HG02610 (cell line): ENCODE data around the gene LRMDA.
"Not testable (repeated sequence)": the region's sequence is repeated elsewhere in the genome, so short reads cannot be mapped to it uniquely, and the experiment has no call there.

ENCODE experiments used
- ATAC-seq: cut with Tn5 transposase; IDR thresholded peaks from one replicate; pipeline ENCODE4 v1.9.1; 2021; ENCODE audit warnings: mild to moderate bottlenecking, moderate library complexity; ENCODE audit not compliant: unreplicated experiment

Gene LRMDA

DNA sequence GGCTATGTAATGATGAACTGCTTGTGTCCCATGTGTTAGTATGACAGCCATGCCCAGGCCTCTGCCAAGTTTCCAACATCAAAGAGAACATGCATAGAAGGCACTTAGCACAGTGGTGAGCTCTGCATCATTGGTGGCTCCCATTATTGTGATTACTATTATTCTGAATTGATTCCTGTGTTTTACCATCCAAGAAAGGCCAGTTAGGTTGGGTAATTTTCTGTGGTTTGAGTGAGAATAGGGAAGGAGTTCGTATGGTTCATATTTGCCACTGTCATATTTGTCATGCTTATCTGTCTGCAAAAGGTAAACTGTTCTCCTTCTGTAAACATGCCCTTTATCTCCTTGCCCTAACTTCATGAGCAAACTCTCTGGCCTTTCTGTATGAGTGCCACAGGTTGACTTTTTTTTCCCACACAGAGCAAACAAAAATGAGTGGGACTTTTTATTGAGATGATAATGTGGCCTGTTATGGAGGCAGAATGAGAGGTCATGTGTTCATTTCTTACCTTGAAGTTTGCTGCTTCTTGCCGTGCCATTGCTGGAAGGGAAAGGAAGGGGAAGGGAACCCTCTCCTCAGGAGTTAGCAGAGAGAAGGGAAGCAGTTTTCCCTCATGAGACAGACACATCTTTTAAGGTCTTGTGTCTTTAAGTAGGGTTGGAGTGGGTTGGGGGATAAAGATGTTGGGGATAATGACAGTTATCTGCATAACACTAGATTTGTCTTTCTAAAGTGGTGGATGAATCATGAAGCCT is 301.9 kb downstream of the LRMDA start:
- ATAC-seq, result no peak

DNA sequence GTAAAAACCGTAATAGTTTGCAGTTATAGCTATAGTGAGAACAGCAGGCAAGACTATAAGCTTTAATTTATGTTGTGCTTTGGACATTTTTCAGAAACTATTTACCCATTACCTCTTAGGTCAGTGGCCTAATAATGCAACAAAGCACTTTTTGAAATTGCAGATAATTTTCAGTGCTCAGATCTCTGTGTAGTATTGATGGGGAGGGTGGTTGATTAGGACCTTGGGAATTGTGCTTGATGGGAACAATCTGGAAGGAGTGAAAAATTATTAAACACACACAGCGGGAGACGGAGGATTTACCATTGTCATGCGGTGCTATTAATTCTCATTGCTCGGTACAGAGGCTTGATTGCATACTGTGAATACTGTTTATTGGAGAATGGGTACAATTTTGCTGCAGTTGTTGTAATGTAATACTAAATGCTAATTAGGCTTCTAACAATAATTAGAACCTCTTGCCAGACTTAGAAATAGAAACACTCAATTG is 304.8 kb downstream of the LRMDA start:
- no peak for ATAC-seq

DNA sequence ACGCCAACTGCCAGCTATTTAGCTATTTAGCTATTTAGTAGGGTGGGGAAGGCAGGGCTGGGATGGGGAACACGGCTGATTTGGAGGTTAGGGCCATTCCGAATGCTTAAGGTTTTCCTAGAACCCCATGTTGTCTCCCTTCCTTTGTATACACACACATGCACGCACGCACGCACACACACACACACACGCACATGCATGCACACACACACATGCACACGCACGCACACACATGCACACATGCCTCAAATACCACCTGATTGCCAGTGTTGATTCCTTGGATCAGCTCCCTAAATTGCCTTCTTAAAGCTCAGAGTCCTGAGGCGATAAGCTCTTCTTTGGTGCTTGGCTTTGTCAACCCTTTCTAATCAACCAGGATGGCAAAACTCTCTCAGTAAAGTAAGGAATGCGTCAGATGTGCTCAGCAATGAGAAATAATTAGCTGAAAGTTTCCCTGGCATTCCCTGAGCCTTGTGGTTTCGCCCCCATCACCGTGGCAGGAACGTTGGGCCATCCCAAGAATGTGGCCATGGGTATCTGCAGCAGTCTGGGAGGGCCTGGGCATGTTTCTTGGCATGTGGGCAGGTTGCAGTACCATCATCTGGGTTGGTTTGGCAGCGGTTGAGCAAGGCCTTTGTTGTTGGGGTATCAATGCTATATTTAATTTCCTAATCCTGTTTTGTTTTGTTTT is 305.6 kb downstream of the LRMDA start:
- ATAC-seq, result no peak

DNA sequence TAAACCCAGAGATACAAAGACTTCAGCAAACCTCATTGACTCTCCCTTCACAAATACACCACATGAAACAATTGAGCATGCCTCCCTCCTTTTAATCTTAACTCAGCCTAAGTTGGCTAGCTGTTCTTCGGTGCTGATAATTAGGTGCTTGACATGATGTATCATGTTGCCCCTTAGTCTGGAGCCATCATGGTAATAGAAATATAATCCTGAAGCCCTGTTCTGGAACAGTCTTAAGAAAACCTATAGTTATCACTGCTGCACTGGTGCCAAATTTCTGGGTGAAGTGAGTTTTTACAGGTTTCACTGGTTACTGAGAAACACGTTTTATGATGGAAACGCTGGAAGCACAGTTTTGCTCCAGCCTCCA is 306.1 kb downstream of the LRMDA start:
- ATAC-seq, result no peak

DNA sequence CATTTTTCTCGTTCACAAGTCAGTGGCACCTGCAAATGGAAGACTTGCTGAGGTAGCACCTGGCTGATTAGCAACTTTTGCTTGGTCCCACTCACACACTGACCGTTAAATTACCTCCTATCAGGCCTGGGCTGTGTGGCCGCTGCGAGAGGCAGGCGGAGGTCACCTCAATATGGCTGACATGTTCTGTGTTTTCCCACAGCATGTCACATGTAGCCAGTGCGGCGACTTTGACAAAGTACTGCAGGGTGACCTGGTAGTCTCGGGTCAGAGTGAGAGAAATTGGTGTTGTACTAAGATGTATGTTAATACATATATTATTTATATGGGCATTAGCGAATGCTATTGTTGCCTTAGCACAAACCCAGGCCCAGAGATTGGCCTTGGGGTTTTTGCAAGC is 307.5 kb downstream of the LRMDA start:
- ATAC-seq, result no peak

DNA sequence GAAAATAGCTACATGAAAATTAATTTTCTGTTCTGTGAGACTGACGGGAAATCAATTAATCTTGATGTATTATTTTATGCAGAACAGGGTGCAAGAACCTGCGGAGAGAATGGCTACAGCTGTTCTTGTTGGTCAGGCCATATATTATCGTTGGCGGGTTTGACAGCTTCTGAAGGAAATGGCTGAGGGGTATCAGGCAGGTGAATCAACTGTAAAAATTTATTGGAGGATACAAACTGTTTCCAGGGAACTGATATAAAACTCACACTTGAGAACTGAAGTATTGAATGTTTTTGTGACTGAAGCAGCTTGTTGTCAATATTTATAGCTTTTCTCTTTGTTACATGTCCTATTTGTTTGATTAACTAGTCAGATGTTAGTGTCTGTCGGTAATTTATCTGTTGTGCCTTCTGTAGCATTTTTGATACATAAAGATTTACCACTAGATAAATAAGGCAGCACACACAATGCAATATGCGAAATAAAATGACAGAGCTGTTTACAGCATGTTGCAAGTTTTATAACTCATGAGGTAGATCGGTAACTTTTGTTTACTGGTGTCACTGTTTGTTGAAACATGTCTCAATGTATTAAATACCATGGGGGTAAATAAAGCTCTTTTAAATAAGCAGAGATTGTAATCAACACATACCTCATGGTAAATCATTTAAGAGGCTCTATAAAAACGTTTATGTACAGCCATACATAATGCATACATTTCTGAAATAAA is 308.2 kb downstream of the LRMDA start:
- ATAC-seq, result no peak

DNA sequence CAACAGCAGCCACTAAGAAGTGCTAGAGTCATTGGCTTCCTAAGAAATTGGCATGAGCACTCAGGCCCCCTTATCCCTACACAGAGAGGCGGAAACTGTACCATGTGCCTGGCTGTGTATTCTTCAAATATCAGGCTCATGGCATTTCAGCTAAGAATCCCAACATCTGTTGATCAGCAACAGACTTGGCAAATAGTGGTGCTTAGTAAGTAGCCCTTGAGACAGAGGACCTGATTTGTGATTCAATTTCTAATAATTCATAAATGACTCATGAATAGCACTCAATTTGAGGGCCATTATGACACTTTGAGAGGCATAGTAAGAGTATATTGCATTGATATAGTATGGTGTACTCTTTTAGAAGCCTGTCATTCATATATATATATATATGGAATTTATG is 309.1 kb downstream of the LRMDA start:
- no peak for ATAC-seq

DNA sequence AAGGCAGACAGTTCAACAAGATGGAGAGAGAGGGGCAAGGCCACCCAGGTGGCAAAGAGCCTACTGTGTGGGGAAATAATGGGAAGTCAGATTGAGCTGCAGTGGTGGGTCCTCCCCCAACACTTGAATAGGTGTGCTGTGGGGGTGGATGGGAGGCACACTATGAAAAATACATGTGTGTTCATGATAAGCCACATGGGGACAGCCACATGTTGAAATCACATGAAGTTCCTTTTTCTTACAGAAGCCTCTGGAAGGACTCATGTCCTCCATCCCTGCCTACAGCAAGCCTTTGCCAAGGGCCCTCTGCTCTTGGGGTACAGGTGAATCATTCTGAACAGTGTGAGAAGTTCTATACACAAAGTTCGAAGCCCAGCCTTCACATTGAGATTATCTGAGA is 310.9 kb downstream of the LRMDA start:
- ATAC-seq, result no peak

DNA sequence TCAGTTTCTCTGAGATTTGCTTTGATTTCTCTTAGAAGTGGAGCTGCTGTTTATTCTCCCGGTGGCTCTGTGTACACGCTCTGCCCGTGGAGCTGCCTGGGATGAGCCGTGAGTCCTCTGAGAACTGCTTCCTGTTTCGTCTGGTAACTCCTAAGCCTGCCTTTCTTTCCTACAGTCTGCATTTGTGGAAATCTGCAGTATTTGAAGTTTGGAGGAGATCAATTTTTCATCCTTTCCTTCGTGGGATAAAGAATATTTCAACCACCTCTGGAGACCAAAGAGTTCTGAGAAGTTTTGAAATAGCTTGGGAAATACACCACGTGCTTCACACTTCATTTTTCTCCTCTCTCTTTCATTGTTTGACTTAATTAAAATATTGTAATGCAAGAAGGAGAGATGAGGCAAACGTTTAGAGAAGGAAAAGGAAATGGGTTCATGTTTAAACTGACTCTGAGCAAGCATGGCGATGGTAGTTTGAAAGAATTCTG is 311.9 kb downstream of the LRMDA start:
- no peak for ATAC-seq

DNA sequence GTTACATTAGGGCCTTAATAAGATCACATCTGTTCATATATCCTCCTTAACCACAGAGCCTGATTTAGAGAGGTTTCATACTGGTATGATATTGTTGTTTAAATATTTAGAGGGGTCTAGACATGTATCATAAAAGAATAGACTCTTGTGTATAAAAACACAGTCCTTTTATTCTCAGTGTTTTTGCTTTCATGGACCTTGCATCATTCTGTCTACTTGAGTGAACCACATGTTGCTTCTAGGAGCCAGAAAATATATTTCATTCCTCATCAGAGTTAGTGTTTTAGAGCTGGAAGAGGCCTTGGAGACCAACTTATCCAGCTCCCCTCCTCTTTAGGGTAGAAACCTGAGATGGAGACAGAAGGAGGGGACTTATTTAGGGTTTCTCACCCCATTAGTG is 312.8 kb downstream of the LRMDA start:
- ATAC-seq, result no peak

DNA sequence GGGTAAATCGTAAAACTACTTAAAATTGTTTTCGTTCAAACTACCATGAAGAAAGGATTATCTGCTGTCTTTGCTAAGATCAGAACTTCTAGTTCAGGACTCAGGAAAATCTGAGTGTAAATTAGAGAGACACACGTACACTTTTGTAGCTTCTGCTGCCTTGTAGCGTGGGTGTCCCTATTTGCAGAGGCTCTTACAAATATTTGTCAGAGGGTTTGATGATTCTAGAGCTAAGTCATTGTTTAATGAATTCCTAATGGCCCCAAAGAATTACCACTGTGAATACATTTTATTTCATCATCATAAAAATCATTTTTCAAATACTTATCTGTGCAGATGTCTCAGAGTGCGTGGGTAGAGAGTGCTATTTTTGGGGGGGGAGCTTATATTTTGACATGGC is 314.9 kb downstream of the LRMDA start:
- no peak for ATAC-seq

DNA sequence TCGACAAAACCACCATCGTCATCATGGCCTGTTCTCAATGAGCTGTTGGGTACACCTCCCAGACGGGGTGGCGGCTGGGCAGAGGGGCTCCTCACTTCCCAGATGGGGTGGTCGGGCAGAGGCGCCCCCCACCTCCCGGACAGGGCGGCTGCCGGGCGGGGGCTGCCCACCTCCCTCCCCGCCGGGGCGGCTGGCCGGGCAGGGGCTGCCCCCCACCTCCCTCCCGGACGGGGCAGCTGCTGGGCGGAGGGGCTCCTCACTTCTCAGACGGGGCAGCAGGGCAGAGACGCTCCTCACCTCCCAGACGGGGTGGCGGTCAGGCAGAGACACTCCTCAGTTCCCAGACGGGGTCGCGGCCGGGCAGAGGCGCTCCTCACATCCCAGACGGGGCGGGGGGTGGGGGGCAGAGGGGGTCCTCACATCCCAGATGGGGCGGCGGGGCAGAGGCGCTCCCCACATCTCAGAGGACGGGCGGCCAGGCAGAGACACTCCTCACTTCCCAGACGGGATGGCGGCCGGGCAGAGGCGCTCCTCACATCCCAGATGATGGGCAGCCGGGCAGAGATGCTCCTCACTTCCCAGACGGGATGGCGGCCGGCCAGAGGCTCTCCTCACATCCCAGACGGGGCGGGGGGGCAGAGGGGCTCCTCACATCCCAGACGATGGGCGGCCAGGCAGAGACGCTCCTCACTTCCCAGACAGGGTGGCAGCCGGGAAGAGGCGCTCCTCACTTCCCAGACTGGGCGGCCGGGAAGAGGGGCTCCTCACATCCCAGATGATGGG is 318.9 kb downstream of the LRMDA start:
- not testable (repeated sequence) for ATAC-seq

DNA sequence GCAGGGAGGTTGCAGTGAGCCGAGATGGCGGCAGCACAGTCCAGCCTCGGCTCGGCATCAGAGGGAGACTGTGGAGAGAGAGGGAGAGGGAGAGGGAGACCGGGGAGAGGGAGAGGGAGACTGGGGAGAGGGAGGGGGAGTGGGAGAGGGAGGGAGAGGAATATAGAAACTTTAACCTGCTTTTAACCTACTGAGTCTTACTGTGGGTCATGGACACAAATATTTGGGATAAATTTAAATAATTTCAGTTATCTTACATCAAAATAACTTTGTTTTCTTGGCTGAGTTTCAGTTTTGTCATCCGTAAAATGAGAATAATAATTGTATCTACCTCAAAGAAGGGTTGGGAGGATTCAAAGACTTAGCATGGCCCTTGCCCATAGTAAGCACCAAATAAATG is 319.8 kb downstream of the LRMDA start:
- ATAC-seq, result no peak

DNA sequence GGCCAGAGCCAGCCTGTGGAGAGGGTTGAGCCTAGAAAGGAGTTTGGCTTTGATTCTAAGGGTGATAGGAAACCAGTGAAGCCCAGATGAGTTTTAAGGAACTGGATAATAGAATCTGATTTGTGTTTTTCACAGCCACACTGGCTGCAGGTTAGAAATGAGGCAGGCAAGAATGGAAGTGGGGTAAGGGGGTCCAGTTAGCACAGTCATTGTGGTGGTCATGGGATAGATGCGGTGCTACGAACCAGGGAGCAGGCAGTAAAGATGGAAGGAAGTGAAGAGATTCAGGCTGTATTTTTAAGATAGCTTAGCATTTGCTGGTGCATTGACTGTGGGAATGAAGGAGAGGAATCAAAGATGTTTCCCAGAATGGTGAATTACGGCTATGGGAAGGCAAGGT is 322.2 kb downstream of the LRMDA start:
- no peak for ATAC-seq

DNA sequence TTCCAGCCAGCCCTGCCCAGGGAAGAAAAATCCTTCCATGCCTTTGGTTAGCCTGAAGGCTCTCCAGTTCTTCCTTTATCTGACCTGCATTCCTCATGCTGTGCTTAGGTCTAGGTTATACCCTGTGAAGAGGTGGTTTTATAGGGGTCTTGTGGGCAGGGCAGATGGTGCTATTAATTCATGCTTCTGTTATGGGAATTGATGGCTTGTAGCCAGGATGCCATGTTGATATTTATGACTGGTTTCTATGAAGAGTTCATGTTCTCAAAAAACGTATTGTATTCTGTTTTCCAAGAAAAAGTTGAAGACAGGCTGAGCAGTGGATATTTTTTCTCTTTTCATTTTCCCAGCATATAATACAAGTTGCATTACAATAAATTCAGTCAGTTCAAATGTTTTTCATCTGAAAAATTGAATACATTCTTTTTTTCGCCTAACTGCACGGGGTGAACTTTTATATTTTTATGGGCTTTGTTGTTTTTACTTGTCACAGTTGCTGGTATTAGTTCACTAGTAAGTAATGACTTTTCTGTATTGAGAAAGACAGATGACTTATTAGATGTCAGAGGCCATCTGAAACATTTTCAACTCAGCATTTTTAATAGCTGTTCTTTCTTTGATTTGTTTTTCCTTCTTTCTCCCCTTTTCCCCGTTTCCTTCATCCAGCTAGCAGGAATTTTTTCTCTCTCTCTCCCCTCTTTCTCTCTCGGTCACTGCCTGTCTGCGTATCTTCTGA is 322.8 kb downstream of the LRMDA start:
- no peak for ATAC-seq

DNA sequence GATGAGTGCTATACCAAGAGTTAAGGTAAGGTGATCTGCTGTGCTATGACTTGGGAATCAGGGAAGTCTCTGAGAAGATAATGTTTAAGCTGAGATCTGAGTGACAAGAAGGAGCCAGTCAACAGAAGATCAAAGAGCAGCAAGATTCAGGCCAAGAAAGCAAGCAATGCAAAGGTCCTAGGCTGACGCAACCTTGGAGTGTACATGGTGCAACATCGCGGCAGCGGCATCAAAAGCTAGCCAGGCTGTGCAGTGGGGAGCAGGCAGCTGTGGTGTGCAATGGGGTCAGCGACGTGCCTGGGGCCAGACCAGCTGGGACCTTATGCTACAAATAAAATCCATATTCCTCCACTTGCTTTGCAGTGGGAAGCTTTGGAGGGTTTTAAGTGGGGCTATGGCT is 324.1 kb downstream of the LRMDA start:
- ATAC-seq, result no peak

DNA sequence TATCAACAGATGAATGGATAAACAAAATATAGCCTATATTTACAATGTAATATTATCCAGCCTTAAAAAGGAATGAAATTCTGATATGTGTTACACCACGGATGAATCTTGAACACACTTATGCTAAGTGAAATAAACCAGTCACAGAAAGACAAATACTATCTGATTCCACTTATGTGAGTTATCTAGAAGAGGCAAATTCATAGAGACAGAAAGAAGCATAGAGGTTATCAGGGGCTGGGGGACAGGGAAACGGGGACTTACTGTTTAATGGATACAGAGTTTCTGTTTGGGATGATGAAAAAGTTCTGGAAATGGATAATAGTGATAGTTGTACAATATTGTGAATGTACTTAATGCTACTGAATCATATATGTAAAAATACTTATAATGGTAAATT is 329.9 kb downstream of the LRMDA start:
- no peak for ATAC-seq

DNA sequence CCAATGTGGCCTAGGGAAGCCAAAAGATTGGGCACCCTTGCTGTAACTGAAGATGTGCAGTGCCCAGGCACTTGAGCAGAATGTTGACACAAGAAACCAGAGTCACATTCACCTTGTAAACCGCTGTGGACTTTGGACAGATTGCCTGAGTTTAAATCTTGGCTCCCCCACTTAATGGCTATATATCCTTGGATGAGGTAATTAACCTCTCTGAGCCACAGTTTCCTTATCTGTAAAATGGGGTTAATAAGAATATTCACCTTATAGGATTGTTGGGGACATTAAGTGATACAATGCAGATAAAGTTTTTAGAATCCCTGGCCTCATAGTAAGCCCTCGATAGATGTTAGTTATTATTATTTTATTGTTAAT is 331.0 kb downstream of the LRMDA start:
- no peak for ATAC-seq

DNA sequence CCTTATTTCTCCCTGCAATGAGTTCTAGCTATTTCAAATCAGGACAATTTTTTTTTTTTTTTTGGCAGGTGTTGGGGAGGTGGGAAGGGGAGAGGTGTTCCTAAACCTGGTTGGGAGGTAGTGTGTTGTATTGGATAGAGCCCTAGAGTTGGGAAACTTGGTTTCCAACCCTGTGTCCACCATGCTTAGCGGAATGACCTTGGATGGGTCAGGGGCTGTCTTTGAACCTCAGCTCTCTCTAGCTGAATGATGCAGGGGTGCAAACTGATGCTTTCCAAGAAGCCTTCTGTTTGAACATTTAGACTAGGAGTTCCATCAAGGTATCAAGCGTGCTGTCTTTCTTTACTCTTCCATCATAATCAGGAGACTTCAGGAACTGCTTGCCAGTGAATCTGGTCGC is 332.2 kb downstream of the LRMDA start:
- ATAC-seq, result no peak
